Activated CD4-positive, alpha-beta memory T cell treated with anti-CD3 and anti-CD28 coated beads for 36 hours (primary cell): Measurements from ENCODE around the gene SCYL1. TPM values are rescaled to one million over a fixed set of nuclear protein-coding genes. Genes with fewer than 3 reads are reported as not detected.

Experiments used
- total RNA-seq, 2 experiments: library from RNA; stranded (reverse); gene quantifications; one replicate each; pipeline ENCODE4 v1.2.3, GENCODE V29; 2021

The SCYL1 gene
- total RNA-seq, 2 experiments from 2014 or later: 67.8 to 69.8 TPM

Other genes starting within 250 kb of the SCYL1 start
- under 1 TPM in 1 of 2 experiments, not detected in 1; 0.26 TPM for gene CDC42EP2, start 210.2 kb upstream of the SCYL1 start, total RNA-seq
- gene DPF2, start 191.2 kb upstream of the SCYL1 start, total RNA-seq: 10 to 100 TPM; 68.7 to 71.6 TPM
- gene TIGD3, start 170.3 kb upstream of the SCYL1 start, total RNA-seq: under 1 TPM; 0.73 to 1.00 TPM
- 10 to 100 TPM; 14.4 to 16.1 TPM for gene SLC25A45, start 142.4 kb upstream of the SCYL1 start, total RNA-seq
- 10 to 100 TPM; 34.7 to 37.9 TPM for gene FRMD8, start 138.4 kb upstream of the SCYL1 start, total RNA-seq
- gene NEAT1, start 102.3 kb upstream of the SCYL1 start, total RNA-seq: 100 to 1,000 TPM; 593 to 683 TPM
- gene MALAT1, start 26.0 kb upstream of the SCYL1 start, total RNA-seq: 1,000 to 10,000 TPM; 8,046 to 8,888 TPM
- gene LTBP3, start 33.3 kb downstream of the SCYL1 start, total RNA-seq: 10 to 100 TPM; 60.7 to 63.3 TPM
- gene ZNRD2, start 45.4 kb downstream of the SCYL1 start, total RNA-seq: 10 to 100 TPM; 48.1 to 51.1 TPM
- 10 to 100 TPM; 25.3 to 28.3 TPM for gene FAM89B, start 47.5 kb downstream of the SCYL1 start, total RNA-seq
- gene EHBP1L1, start 51.0 kb downstream of the SCYL1 start, total RNA-seq: 100 to 1,000 TPM; 137 to 141 TPM
- under 1 TPM; 0.29 to 0.31 TPM for gene KCNK7, start 70.7 kb downstream of the SCYL1 start, total RNA-seq
- gene MAP3K11, start 89.1 kb downstream of the SCYL1 start, total RNA-seq: 10 to 100 TPM; 56.7 to 62.6 TPM
- gene PCNX3, start 90.7 kb downstream of the SCYL1 start, total RNA-seq: 10 to 100 TPM; 29.8 to 32.1 TPM
- gene SIPA1, start 113.0 kb downstream of the SCYL1 start, total RNA-seq: 100 to 1,000 TPM; 163 to 167 TPM
- gene RELA, start 137.8 kb downstream of the SCYL1 start, total RNA-seq: 10 to 100 TPM; 74.9 to 76.5 TPM
- 10 to 100 TPM; 55.9 to 61.6 TPM for gene KAT5, start 187.2 kb downstream of the SCYL1 start, total RNA-seq
- 100 to 1,000 TPM in 1 of 2 experiments, 10 to 100 TPM in 1; 98.4 to 105 TPM for gene RNASEH2C, start 195.7 kb downstream of the SCYL1 start, total RNA-seq